Psoas muscle (tissue), 8 donors: ENCODE data around the gene ESRP2. TPM values are rescaled to one million over a fixed set of nuclear protein-coding genes. Genes with fewer than 3 reads are reported as not detected.

Experiments used
- ATAC-seq, 4 donors: fragments of 200-7000 bp; cut with Tn5 transposase; one replicate each; pipeline ENCODE4 v1.9.1; 2020; ENCODE audit warnings: moderate library complexity in 3 of 4, mild to moderate bottlenecking in 2 of 4
- DNase-seq, 2 donors: peaks; one replicate each; pipeline ENCODE4 v3.0.0-alpha.2; 2020
- H3K27ac ChIP-seq: fragments of 200-600 bp; one replicate; pipeline ENCODE4 v1.8.0; 2022
- H3K27me3 ChIP-seq, 3 donors: fragments of 200-600 bp in 1 of 3; one replicate each; pipeline versions ENCODE4 v1.6.1 to v1.8.0; 2013 to 2022; ENCODE audit warnings: low read length in 2 of 3, mild to moderate bottlenecking in 2 of 3, moderate library complexity in 1 of 3; ENCODE audit not compliant: insufficient read depth in 3 of 3
- H3K36me3 ChIP-seq, 2 donors: fragments of 200-600 bp in 1 of 2; one replicate each; pipeline versions ENCODE4 v1.6.1 to v1.8.0; 2013 to 2022; ENCODE audit warnings: low read depth in 1 of 2, mild to moderate bottlenecking in 1 of 2, moderate library complexity in 1 of 2; ENCODE audit not compliant: insufficient read depth in 1 of 2
- H3K4me1 ChIP-seq: fragments of 200-600 bp; one replicate; pipeline ENCODE4 v1.8.0; 2022
- H3K4me3 ChIP-seq: fragments of 200-600 bp; one replicate; pipeline ENCODE4 v1.8.0; 2022; ENCODE audit warnings: mild to moderate bottlenecking
- H3K9me3 ChIP-seq: fragments of 200-600 bp; one replicate; pipeline ENCODE4 v1.8.0; 2022
- CTCF ChIP-seq: fragments of 200-600 bp; IDR thresholded peaks from one replicate; pipeline ENCODE4 v1.8.0; 2022; ENCODE audit warnings: antibody characterized with exemption
- WGBS, 3 donors: extraction: QIAGEN DNeasy Blood & Tissue Kit; methylation state at CpG; one replicate each; pipeline versions ENCODE4 v1.1.6 to v1.1.7; 2013; 5-methylcytosine and 5-hydroxymethylcytosine counted together
- intact Hi-C, 2 donors: fragments of 100-400 bp; cut with DNase I; formaldehyde crosslinking; loops; one replicate each; pipeline versions ENCODE4 v1.11.0 to v1.14.2; 2022
- polyA plus RNA-seq, 3 donors: library from polyadenylated mRNA; stranded (reverse); fragments of 200-250 nt; gene quantifications; one replicate each; pipeline ENCODE4 v1.2.3, GENCODE V29; 2013
- total RNA-seq, 4 donors: library from RNA; stranded (reverse); fragmentation: NEBNext Ultra II Directional in 2 of 4; extraction: Animal tissue kit (Norgen Biotek cat#: 25700) in 2 of 4; gene quantifications; one replicate each; pipeline versions ENCODE4 v1.2.1 to v1.2.4, GENCODE V29; 2021 to 2023
- donor health status: healthy with polysubstance abuse.
- donor health status: DM: no; HTN: no; CAD: no; lungs with moderate emphysema.
- donor health status: Bipolar disorder and iron deficiency.
- donor health status: healthy.
- donor health status: DM: yes; HTN: yes; CAD: no.
- donor health status: DM: no; HTN: no; CAD: no.
- donor health status: DM: no; HTN: no; CAD: no.
- donor health status: DM: yes; HTN: yes; CAD: no.

The ESRP2 gene
- total and polyA plus RNA-seq, 7 donors: 0.03 to 0.08 (median 0.05) TPM; not detected in 4

DNA sequence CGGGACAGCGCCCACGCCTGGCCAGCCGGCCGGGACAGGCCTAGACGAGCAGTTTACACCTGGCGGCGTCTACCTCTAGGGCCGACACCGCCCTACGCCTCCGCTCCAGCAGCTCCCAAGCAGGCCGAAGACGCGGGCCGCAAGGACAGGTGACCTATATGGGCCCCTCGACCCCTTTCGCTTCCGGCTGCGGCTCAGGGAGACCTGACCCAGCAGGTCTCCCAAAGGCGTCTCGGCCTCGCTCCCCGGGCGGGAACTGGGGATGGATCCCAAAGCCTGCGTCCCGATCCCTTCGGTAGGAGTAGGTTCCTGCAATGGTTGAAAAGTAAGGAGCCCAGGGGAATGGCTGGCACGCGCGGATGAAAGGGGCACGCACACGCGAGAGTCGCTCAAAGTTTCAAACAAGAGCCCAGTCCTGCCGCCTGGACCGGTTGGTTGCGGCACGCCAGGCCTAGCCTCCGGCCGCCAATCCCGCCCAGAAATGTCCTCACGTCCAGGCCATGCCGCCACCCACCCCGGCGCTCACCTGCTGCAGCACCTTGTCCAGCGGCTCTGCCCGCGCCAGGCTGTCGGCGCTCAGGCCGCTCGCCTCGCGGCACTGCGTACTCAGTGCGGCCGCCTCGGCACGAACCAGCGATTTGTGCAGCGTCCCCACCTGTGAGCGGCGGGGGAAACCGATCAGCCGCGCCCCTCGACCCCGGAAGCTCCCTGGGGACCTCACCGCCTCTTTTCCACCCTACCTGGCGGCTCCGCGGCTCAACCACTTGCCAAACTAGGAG lies 630 bp downstream of the ESRP2 start:
- no peak for TF ChIP-seq CTCF
- Histone ChIP-seq H3K36me3 (peaks cover 0 to 18% of the 10 kb centered on the region in 2 donors), H3K9me3 (no peaks in the 10 kb centered on the region), H3K27me3 (no peaks in the 10 kb centered on the region), H3K4me1 (peaks cover 11% of the 10 kb centered on the region), H3K4me3 (peak overlapping the region; percentile 71), H3K27ac (peak overlapping the region; percentile 38)
- DNase-seq (peak; percentile 30 to 58), ATAC-seq (no peak)
- intact Hi-C loops: loop anchor here in 1 of 2 donors (10.0 kb wide), 2 partner anchors 350 to 390 kb away; partner anchors contain the start of genes CENPT, NRN1L, NUTF2 and THAP11
- 65 to 69% (median 68%) methylated on average over 72 to 73 of the region's 73 CpGs for WGBS, 3 donors

DNA sequence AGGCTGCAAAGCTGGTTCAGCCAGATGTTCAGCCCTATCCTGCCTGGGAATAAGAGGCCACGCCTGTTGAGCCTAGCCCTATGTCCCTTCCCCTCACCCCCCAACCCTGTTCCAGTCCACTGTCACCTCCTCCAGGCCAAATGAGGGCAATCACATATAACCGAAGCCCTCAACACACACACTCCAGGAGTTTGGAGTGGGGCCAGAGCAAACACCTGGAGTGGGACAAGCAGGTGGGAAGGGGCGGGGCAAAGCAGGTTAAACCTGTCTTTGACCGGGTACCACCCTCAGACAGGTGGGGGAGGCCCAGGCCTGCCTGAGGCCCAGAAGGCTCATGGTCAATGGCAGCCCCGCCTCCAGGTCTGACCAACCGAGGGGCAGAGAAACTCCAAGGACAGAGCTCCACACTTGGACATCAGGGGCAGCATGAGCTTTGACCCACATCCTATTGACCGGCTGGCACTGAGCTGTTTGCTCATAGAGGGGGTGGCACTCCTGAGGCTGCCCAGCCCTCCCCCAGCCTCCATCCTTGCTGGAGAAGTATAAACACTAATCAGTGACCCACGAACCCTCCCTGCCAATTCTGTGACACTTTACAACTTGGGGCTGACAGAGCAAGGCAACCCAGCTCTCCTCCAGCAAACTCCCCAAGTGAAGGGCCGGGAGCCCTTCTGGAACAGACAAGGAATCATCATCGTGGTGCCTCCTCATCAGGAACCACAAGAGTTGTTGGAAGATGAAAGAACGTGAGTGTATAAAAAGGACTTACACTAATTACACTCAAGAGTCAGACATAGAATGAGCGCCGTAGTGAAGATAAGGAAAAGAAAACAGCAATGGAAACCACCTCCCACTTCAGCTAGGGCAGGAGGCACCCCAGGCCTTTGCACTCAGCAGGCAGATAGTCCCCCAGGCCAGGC lies 1.5 kb downstream of the ESRP2 start:
- intact Hi-C loops: loop anchor here in 1 of 2 donors (5.0 to 10.0 kb wide), 3 partner anchors 242 to 390 kb away; partner anchors contain the start of genes CENPT, NRN1L, NUTF2 and THAP11
- H3K27me3 ChIP-seq: no peaks in the 10 kb centered on the region
- 59 to 68% (median 61%) methylated on average over 13 of the region's 13 CpGs for WGBS, 3 donors
- peaks cover 4% of the 10 kb centered on the region for H3K4me1 ChIP-seq
- DNase-seq: peak in 1 of 2 donors; percentile 53
- no peak for TF ChIP-seq CTCF
- no peak overlapping the region for H3K27ac ChIP-seq
- ATAC-seq: no peak
- H3K9me3 ChIP-seq: no peaks in the 10 kb centered on the region
- H3K4me3 ChIP-seq: no peak overlapping the region
- peaks cover 0 to 24% of the 10 kb centered on the region in 2 donors for H3K36me3 ChIP-seq

DNA sequence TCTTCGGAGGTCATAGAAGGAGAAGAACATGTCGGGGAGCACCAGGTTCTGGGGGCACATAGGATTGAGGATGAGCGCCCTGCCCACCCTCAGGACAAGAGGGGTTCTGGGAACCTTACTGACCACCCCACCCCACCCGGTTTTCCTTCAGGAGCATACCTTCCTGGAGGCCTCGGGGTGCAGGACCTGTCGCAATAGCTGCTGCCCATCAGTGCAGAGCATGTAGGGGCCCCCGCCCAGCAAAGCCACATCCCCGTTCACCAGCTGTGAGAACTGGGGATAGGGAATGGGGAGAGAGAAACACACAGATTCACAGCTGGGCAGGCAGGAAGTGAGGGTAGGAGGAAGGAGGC lies 2.1 kb downstream of the ESRP2 start:
- Histone ChIP-seq H3K4me3 (no peak overlapping the region), H3K9me3 (no peaks in the 10 kb centered on the region), H3K27me3 (no peaks in the 10 kb centered on the region), H3K4me1 (peaks cover 9% of the 10 kb centered on the region), H3K36me3 (peaks cover 0 to 24% of the 10 kb centered on the region in 2 donors), H3K27ac (no peak overlapping the region)
- DNase-seq (no peak), ATAC-seq (no peak)
- WGBS, 3 donors: 71 to 73% (median 72%) methylated on average over 8 of the region's 8 CpGs
- no peak for TF ChIP-seq CTCF
- intact Hi-C loops: loop anchor here in 1 of 2 donors (5.0 to 10.0 kb wide), 3 partner anchors 242 to 389 kb away; partner anchors contain the start of genes CENPT, NRN1L, NUTF2 and THAP11

GRCh38 chr16:68233085-68233834 lies 2.7 kb downstream of the ESRP2 start:
- ATAC-seq (no peak), DNase-seq (no peak)
- Histone ChIP-seq H3K27me3 (no peaks in the 10 kb centered on the region), H3K9me3 (no peaks in the 10 kb centered on the region), H3K4me1 (peaks cover 14% of the 10 kb centered on the region), H3K27ac (peak overlapping the region; percentile 18), H3K36me3 (peaks cover 0 to 24% of the 10 kb centered on the region in 2 donors), H3K4me3 (no peak overlapping the region)
- WGBS, 3 donors: 73 to 77% (median 77%) methylated on average over 5 of the region's 5 CpGs
- intact Hi-C loops: loop anchor here in 1 of 2 donors (5.0 to 10.0 kb wide), 3 partner anchors 241 to 388 kb away; partner anchors contain the start of genes CENPT, NRN1L, NUTF2 and THAP11
- TF ChIP-seq CTCF: no peak
